CD4-positive, alpha-beta T cell treated with Interleukin-10 for 1 hour (primary cell): Measurements from ENCODE around the gene PTPRD.

Experiments used
- DNase-seq: peaks from one replicate; pipeline ENCODE4 v3.0.0-alpha.2; 2020

The PTPRD gene

DNA sequence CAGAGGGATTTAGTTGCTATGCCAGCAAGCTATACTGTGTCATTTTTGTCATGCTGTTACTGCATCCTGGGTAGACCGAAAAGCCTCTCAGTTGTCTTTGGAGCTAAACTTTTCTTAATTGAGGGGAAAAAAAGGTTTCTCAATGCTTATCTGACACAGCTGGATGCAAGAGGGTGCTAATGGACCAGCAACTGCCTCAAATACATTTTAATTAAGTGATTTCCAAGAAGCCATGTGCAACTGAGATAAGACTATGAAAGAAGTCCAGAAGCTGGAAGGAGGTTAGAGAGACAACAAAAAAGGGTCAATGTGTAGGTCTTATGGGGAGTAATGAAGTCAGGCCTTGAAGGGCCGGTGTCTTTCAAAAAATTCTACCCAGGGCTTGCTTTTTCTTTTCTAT, 2347.5 kb downstream of the PTPRD start:
- no peak for DNase-seq
